HEK293T (cell line): ENCODE measurements around the gene FAM120AOS.

ENCODE experiments used
- CTBP1 ChIP-seq: fragments of 450-650 bp; IDR thresholded peaks from 2 replicates; pipeline ENCODE4 v1.6.1; 2016; ENCODE audit warnings: borderline replicate concordance
- FOXK2 ChIP-seq: fragments of 450-650 bp; IDR thresholded peaks from 2 replicates; pipeline ENCODE4 v1.6.1; 2016; ENCODE audit warnings: mild to moderate bottlenecking
- LEF1 ChIP-seq: fragments of 450-650 bp; IDR thresholded peaks from 2 replicates; pipeline ENCODE4 v1.6.1; 2017; ENCODE audit warnings: mild to moderate bottlenecking, borderline replicate concordance
- SP1 ChIP-seq: fragments of 450-650 bp; IDR thresholded peaks from 2 replicates; pipeline ENCODE4 v1.6.1; 2017
- SUZ12 ChIP-seq: fragments of 450-650 bp; IDR thresholded peaks from 2 replicates; pipeline ENCODE4 v1.6.1; 2016; ENCODE audit warnings: mild to moderate bottlenecking

DNA sequence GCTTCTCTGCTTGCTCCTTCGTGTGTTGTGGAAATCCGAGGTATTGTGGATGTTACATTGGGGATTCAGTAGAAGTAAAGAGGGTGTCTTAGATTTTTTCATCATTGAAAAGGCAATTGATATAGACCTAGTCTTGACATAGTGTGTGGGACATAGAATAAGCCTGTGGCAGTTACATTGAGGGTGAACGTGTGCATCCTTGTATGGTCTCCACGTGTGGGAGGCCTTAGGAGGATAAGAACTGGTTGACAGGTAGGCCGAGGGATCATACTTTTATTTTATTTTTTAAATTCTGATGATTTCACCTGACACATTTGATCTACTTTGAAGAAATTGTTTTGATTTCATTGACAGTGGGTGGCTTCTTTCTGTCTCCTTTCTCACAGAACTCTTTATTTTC lies 17.0 kb upstream of the FAM120AOS start:
- no peak for TF ChIP-seq FOXK2
- no peak for TF ChIP-seq CTBP1
- no peak for TF ChIP-seq SP1
- no peak for TF ChIP-seq SUZ12
- TF ChIP-seq LEF1, result no peak
